ENCODE data around the gene TSPEAR.

Gene TSPEAR

DNA sequence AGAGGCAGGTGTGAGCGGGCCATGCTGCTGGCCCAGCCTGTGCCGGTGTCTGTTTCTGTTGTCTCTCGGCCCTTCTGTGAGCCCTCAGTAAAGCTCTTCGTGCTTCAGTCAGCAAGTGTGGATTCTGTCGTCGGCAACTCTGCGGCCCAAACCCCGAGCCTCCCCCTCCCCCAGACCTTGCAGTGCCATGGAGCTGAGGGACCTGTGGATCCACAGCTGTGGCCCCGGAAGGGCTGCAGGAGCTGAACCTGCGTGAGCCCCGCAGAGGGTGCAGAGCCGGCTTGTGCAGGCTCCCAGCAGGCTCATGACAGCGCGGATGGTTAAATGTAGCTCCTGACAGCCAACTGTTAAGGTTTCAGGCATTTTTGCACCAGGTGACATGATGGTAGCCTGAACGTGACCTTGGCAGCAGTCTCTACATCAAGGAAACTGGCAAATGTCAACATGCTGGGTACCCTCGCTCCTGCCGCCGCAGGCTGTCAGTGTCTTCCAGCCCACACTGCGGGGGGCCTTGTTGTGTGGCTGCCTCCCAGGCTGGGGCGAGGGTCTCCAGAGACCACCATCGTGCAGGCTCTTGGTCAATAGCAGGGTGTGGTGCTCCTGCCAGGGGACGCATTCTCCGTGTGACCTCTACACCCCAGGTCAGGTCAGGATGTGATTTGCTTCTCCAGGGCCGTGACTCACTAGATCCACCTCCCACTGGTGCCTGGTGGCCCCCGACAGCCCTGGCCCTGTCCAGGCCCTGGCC, 249.1 kb downstream of the TSPEAR start:
- no peaks in the 10 kb centered on the region for H4K20me1 ChIP-seq (ENCODE audit: low read depth, low read length)
- H3K27me3 ChIP-seq (ENCODE audit: low read length), result no peaks in the 10 kb centered on the region
- H3K36me3 ChIP-seq (ENCODE audit: low read length), result no peaks in the 10 kb centered on the region
- H3K79me2 ChIP-seq (ENCODE audit: insufficient read depth, low read length), result no peaks in the 10 kb centered on the region
- no peak overlapping the region for H3K27ac ChIP-seq (ENCODE audit: low read depth, low read length)
- TF ChIP-seq EZH2phosphoT487 (conservative IDR thresholded peaks at IDR 0.05; ENCODE audit: low read length) (no peak), CTCF (IDR thresholded peaks at IDR 0.05; ENCODE audit: insufficient read depth, low read length, poor library complexity, severe bottlenecking) (no peak)
- no peak overlapping the region for H3K9ac ChIP-seq (ENCODE audit: low read length)
- H3F3A ChIP-seq (ENCODE audit: insufficient read depth), result no peaks in the 10 kb centered on the region
- H2AFZ ChIP-seq (ENCODE audit: low read depth, low read length, severe bottlenecking), result no peak overlapping the region
- no peaks in the 10 kb centered on the region for H3K9me2 ChIP-seq (replicated peaks; ENCODE audit: insufficient read depth, low read length)
- no peaks in the 10 kb centered on the region for H3K9me3 ChIP-seq (ENCODE audit: insufficient read depth, low read length)
- no peak overlapping the region for H3K4me2 ChIP-seq (ENCODE audit: low read depth, low read length, poor library complexity, severe bottlenecking)
- H3K4me3 ChIP-seq (ENCODE audit: insufficient read depth, low read length, poor library complexity, severe bottlenecking), result no peak overlapping the region

DNA sequence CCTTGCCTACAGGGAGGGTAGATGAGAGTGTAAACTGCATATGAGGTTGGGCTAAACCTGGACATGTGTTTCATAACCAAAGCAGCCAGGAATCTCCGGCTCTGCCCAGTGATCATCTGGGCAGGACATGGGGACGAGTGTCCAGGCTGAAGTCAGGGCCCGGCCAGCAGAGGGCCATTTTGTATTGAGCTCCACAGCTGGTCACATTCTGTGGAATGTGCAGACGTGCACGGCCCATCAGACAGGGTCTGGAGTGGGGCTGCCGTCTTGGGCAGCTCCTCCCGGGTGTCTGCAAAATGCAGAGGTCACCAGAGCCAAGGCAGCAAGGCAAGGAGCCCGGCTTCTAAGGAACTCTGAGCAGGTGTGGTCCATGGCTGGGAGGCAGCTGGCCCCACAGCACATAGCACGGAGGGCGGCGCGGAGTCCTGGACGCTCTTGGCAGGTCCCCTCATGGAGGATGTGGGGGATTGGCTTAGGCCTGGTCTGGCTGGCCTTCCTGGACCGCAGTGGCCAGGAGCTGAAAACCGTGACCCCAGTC, 249.8 kb downstream of the TSPEAR start:
- no peaks in the 10 kb centered on the region for H3K27me3 ChIP-seq (ENCODE audit: low read length)
- H4K20me1 ChIP-seq (ENCODE audit: low read depth, low read length), result no peaks in the 10 kb centered on the region
- H3K9me2 ChIP-seq (replicated peaks; ENCODE audit: insufficient read depth, low read length), result no peaks in the 10 kb centered on the region
- TF ChIP-seq CTCF (IDR thresholded peaks at IDR 0.05; ENCODE audit: insufficient read depth, low read length, poor library complexity, severe bottlenecking) (no peak), EZH2phosphoT487 (conservative IDR thresholded peaks at IDR 0.05; ENCODE audit: low read length) (no peak)
- no peaks in the 10 kb centered on the region for H3F3A ChIP-seq (ENCODE audit: insufficient read depth)
- H3K9me3 ChIP-seq (ENCODE audit: insufficient read depth, low read length), result no peaks in the 10 kb centered on the region
- no peak overlapping the region for H3K4me3 ChIP-seq (ENCODE audit: insufficient read depth, low read length, poor library complexity, severe bottlenecking)
- no peak overlapping the region for H3K27ac ChIP-seq (ENCODE audit: low read depth, low read length)
- H3K79me2 ChIP-seq (ENCODE audit: insufficient read depth, low read length), result no peaks in the 10 kb centered on the region
- no peaks in the 10 kb centered on the region for H3K36me3 ChIP-seq (ENCODE audit: low read length)
- no peak overlapping the region for H3K9ac ChIP-seq (ENCODE audit: low read length)
- H2AFZ ChIP-seq (ENCODE audit: low read depth, low read length, severe bottlenecking), result no peak overlapping the region
- no peak overlapping the region for H3K4me2 ChIP-seq (ENCODE audit: low read depth, low read length, poor library complexity, severe bottlenecking)

DNA sequence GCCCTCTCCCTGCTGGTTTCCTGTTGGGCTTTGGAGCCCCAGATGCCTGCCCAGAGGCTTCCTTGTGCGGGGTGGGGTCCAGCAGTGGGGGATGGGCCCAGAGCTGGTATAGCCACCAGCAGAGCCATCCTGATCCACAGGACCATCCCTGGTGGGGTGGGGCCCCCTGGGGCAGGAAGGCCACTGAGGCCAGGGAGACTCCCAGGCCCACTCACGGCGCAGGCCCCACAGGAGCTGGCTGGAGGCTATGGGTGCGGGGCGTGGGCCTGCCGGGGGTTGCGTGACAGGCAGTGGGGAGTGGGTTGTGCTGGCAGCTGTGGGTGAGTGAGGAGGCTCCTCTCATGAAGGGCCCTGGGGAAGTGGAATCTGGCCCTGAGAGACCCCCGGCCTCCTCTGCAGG, 250.4 kb downstream of the TSPEAR start:
- H3K4me2 ChIP-seq (ENCODE audit: low read depth, low read length, poor library complexity, severe bottlenecking), result no peak overlapping the region

More for the DNA sequence above, 250.4 kb downstream of the TSPEAR start:
- H4K20me1 ChIP-seq (ENCODE audit: low read depth, low read length), result no peaks in the 10 kb centered on the region
- no peak for TF ChIP-seq EZH2phosphoT487 (conservative IDR thresholded peaks at IDR 0.05; ENCODE audit: low read length)
- TF ChIP-seq CTCF (IDR thresholded peaks at IDR 0.05; ENCODE audit: insufficient read depth, low read length, poor library complexity, severe bottlenecking), result no peak
- H3K4me3 ChIP-seq (ENCODE audit: insufficient read depth, low read length, poor library complexity, severe bottlenecking), result no peak overlapping the region
- H3K9ac ChIP-seq (ENCODE audit: low read length), result no peak overlapping the region
- H3K36me3 ChIP-seq (ENCODE audit: low read length), result no peaks in the 10 kb centered on the region
- no peak overlapping the region for H2AFZ ChIP-seq (ENCODE audit: low read depth, low read length, severe bottlenecking)
- H3K9me3 ChIP-seq (ENCODE audit: insufficient read depth, low read length), result no peaks in the 10 kb centered on the region
- H3K9me2 ChIP-seq (replicated peaks; ENCODE audit: insufficient read depth, low read length), result no peaks in the 10 kb centered on the region
- no peaks in the 10 kb centered on the region for H3K79me2 ChIP-seq (ENCODE audit: insufficient read depth, low read length)
- no peak overlapping the region for H3K27ac ChIP-seq (ENCODE audit: low read depth, low read length)
- no peaks in the 10 kb centered on the region for H3F3A ChIP-seq (ENCODE audit: insufficient read depth)
- no peaks in the 10 kb centered on the region for H3K27me3 ChIP-seq (ENCODE audit: low read length)

Measured in SU-DHL-6 (cell line).